Endothelial cell of umbilical vein (primary cell): ENCODE measurements around the gene RPL36A. TPM values are rescaled to one million over a fixed set of nuclear protein-coding genes. Genes with fewer than 3 reads are reported as not detected.
A peak's percentile ranks its signal among the peaks of the same experiment; 100 is the strongest.

ENCODE experiments used
- BruUV-seq: library from RNA; stranded (reverse); fragments of 400-500 nt; replicated peaks from 2 replicates; lab custom pipeline; 2021; lab: Mats Ljungman, UMichigan
- CTCF ChIA-PET: fragments of 300-600, 350-600 bp; sonication (Branson Sonifier 250); formaldehyde crosslinking; loops from one replicate; lab custom pipeline; 2021; ENCODE audit warnings: antibody characterized with exemption, inconsistent platforms; lab: Charles Lee
- POLR2A ChIA-PET: fragments of 300-600, 350-600 bp; sonication (Branson Sonifier 250); formaldehyde crosslinking; loops from one replicate; lab custom pipeline; 2021; ENCODE audit warnings: antibody characterized with exemption, inconsistent platforms; lab: Charles Lee
- DNase-seq: peaks from one replicate; pipeline ENCODE4 v3.0.0-alpha.2; 2011; ENCODE audit warnings: low read depth, low spot score
- FAIRE-seq: peaks from 2 replicates; lab custom pipeline; 2011; peaks lifted over from hg19 to GRCh38; lab: Jason Lieb, UNC
- H2AFZ ChIP-seq: 2 replicates; pipeline ENCODE4 v1.6.0; 2012; ENCODE audit warnings: low read depth, low read length, control low read depth, inconsistent platforms
- H3K27ac ChIP-seq: 2 replicates; pipeline ENCODE4 v1.5.1; 2011; ENCODE audit warnings: low read depth, mild to moderate bottlenecking, control low read depth, low read length, moderate library complexity; ENCODE audit not compliant: insufficient read depth
- H3K27me3 ChIP-seq, 2 experiments: 2 replicates each; pipeline versions ENCODE4 v1.6.0 to v1.6.1; 2011; ENCODE audit warnings: low read length in 2 of 2, mixed read lengths in 1 of 2; ENCODE audit not compliant: control insufficient read depth in 2 of 2, insufficient read depth in 2 of 2
- H3K36me3 ChIP-seq, 2 experiments: 2 replicates in 1 of 2; 3 replicates in 1 of 2; pipeline ENCODE4 v1.5.1; 2011; ENCODE audit warnings: low read length in 2 of 2, mild to moderate bottlenecking in 1 of 2, moderate library complexity in 1 of 2; ENCODE audit not compliant: control insufficient read depth in 2 of 2, insufficient read depth in 2 of 2; ENCODE audit errors: extremely low read depth in 1 of 2
- H3K4me1 ChIP-seq: 3 replicates; pipeline ENCODE4 v1.5.1; 2011; ENCODE audit warnings: mild to moderate bottlenecking, low read length; ENCODE audit not compliant: control insufficient read depth, insufficient read depth; ENCODE audit errors: extremely low read depth
- H3K4me2 ChIP-seq: 2 replicates; pipeline ENCODE4 v1.6.1; 2011; ENCODE audit warnings: low read length, control low read depth, mixed read lengths; ENCODE audit not compliant: insufficient read depth
- H3K4me3 ChIP-seq, 3 experiments: fragments of 200-600 bp in 1 of 3; sonication (generic), shearing (Covaris generic) in 1 of 3; replicated peaks in 1 of 3; 2 replicates each; pipeline ENCODE4 v1.5.1; 2011 to 2016; ENCODE audit warnings: control low read depth in 3 of 3, low read length in 3 of 3, mild to moderate bottlenecking in 2 of 3, inconsistent platforms in 1 of 3, low read depth in 1 of 3, moderate library complexity in 1 of 3; ENCODE audit not compliant: insufficient read depth in 1 of 3
- H3K79me2 ChIP-seq: 2 replicates; pipeline ENCODE4 v1.6.0; 2012; ENCODE audit warnings: low read length, inconsistent platforms; ENCODE audit not compliant: control insufficient read depth, insufficient read depth
- H3K9ac ChIP-seq: replicated peaks from 2 replicates; pipeline ENCODE3; 2011; ENCODE audit warnings: low read length, control low read depth; ENCODE audit not compliant: insufficient read depth; ENCODE audit errors: extremely low read depth
- H3K9me1 ChIP-seq: replicated peaks from 3 replicates; pipeline ENCODE4 v1.6.0; 2011; ENCODE audit warnings: mild to moderate bottlenecking, low read length; ENCODE audit not compliant: control insufficient read depth, insufficient read depth; ENCODE audit errors: extremely low read depth
- H3K9me3 ChIP-seq: replicated peaks from 2 replicates; pipeline ENCODE4 v1.5.1; 2012; ENCODE audit warnings: low read length, inconsistent platforms; ENCODE audit not compliant: control insufficient read depth, insufficient read depth
- H4K20me1 ChIP-seq: replicated peaks from 2 replicates; pipeline ENCODE3; 2011; ENCODE audit warnings: mild to moderate bottlenecking, low read length; ENCODE audit not compliant: control insufficient read depth, insufficient read depth; ENCODE audit errors: extremely low read depth
- CTCF ChIP-seq, 2 donors: IDR thresholded peaks; 1 replicate in 1 of 2; 2 replicates in 1 of 2; pipeline ENCODE4 v1.5.1; 2011; ENCODE audit warnings: low read length in 2 of 2, mild to moderate bottlenecking in 2 of 2, moderate library complexity in 2 of 2, control low read depth in 1 of 2, inconsistent platforms in 1 of 2, low read depth in 1 of 2; ENCODE audit not compliant: insufficient read depth in 1 of 2; ENCODE audit errors: extremely low read depth in 1 of 2
- EZH2 ChIP-seq: IDR thresholded peaks from 2 replicates; pipeline ENCODE4 v1.6.1; 2012; ENCODE audit warnings: borderline replicate concordance, low read depth, mild to moderate bottlenecking, moderate library complexity, low read length, inconsistent platforms; ENCODE audit not compliant: severe bottlenecking
- FOS ChIP-seq: IDR thresholded peaks from 2 replicates; pipeline ENCODE4 v1.6.1; 2011; ENCODE audit warnings: mild to moderate bottlenecking, low read length, moderate library complexity, borderline replicate concordance; ENCODE audit not compliant: insufficient read depth
- GATA2 ChIP-seq: IDR thresholded peaks from 2 replicates; pipeline ENCODE4 v1.7.0; 2011; ENCODE audit warnings: low read depth, mild to moderate bottlenecking, moderate library complexity, mixed read lengths, low read length; ENCODE audit not compliant: insufficient read length, insufficient read depth
- JUN ChIP-seq: IDR thresholded peaks from 2 replicates; pipeline ENCODE4 v1.6.1; 2011; ENCODE audit warnings: borderline replicate concordance, low read depth; ENCODE audit not compliant: insufficient read length, insufficient read depth
- MAX ChIP-seq: IDR thresholded peaks from 2 replicates; pipeline ENCODE4 v1.6.1; 2011; ENCODE audit not compliant: insufficient read depth, insufficient read length
- MYC ChIP-seq: IDR thresholded peaks from one replicate; pipeline ENCODE4 v1.6.1; 2011; ENCODE audit warnings: mild to moderate bottlenecking, low read depth, low read length
- POLR2A ChIP-seq: IDR thresholded peaks from 2 replicates; pipeline ENCODE4 v1.6.1; 2012; ENCODE audit warnings: low read depth, mild to moderate bottlenecking, control low read depth, low read length
- POLR2AphosphoS5 ChIP-seq: IDR thresholded peaks from 2 replicates; pipeline ENCODE4 v1.6.1; 2012; ENCODE audit warnings: low read depth, mild to moderate bottlenecking, control low read depth, low read length, moderate library complexity; ENCODE audit not compliant: insufficient read depth
- dilution Hi-C: fragments of 300-500 bp; cut with MboI; formaldehyde crosslinking; loops from one replicate; pipeline ENCODE4 v1.15.0; 2019; ENCODE audit warnings: low sequenced_read_pairs; ENCODE audit not compliant: extremely low pct_ligation_motif_present
- intact Hi-C: fragments of 100-400 bp; cut with micrococcal nuclease; formaldehyde crosslinking; loops from one replicate; pipeline ENCODE4 v1.10.0; 2022
- polyA plus RNA-seq, 4 experiments: library from polyadenylated mRNA; depleted of rRNA in 3 of 4; stranded (reverse) in 3 of 4; unstranded in 1 of 4; fragments of >200 nt; gene quantifications; 2 replicates each; pipeline versions ENCODE4 v1.2.1 to v1.2.3, GENCODE V29; 2011 to 2012; ENCODE audit warnings: missing spikeins in 1 of 4
- total RNA-seq: library from RNA; stranded (reverse); gene quantifications from 2 replicates; pipeline ENCODE4 v1.2.3, GENCODE V29; 2021

Gene RPL36A
- total and polyA plus RNA-seq, 2 donors (not counting 3 experiments of a cell fraction or from before 2014, with no cell fraction given), result 284 to 1,196 TPM

- H3K27me3 ChIP-seq, result no peaks in the 10 kb centered on the region
- peak overlapping the region; percentile 90 for H3K27ac ChIP-seq
- H3K9me1 ChIP-seq, result no peaks in the 10 kb centered on the region
- dilution Hi-C loops, result no loop called here
- peak overlapping the region; percentile 73 for H2AFZ ChIP-seq
- H3K4me1 ChIP-seq, result peaks cover 11% of the 10 kb centered on the region
- H3K4me3 ChIP-seq, result no peak overlapping the region
- no TSS peak for BruUV-seq
- peaks cover 2% of the 10 kb centered on the region for H3K79me2 ChIP-seq
- no peaks in the 10 kb centered on the region for H3K36me3 ChIP-seq
- FAIRE-seq, result no peak
- no peaks in the 10 kb centered on the region for H3K9me3 ChIP-seq
- H3K4me2 ChIP-seq, result no peak overlapping the region
- ChIA-PET CTCF (interaction anchor here (1.3 kb wide), 2 partner anchors 43 to 381 kb away, joined by 3 to 4 read pairs; no protein-coding TSS in a partner anchor), POLR2A (no interaction called here)
- intact Hi-C loops, result loop anchor here (5.0 kb wide), 2 partner anchors 200 to 515 kb away; partner anchors contain the start of genes ARMCX6 and ZMAT1
- no peak for TF ChIP-seq FOS
- TF ChIP-seq MYC, result no peak
- TF ChIP-seq EZH2, result no peak
- TF ChIP-seq POLR2AphosphoS5, result no peak
- no peak for TF ChIP-seq GATA2
- TF ChIP-seq CTCF (IDR thresholded peaks at IDR 0.05; ENCODE audit: extremely low read depth in 1 of 2, insufficient read depth in 1 of 2, low read depth in 1 of 2, low read length in 2 of 2), result no peak
- no peak for TF ChIP-seq MAX
- no peak for TF ChIP-seq JUN
- no peak for TF ChIP-seq POLR2A
- H4K20me1 ChIP-seq, result no peaks in the 10 kb centered on the region
- DNase-seq, result no peak
- H3K9ac ChIP-seq, result no peak overlapping the region
These were observed 26.4 kb downstream of the RPL36A start for GRCh38 chrX:101417190-101417589.
